ENCODE measurements around the gene ADAMTS9. TPM values are rescaled to one million over a fixed set of nuclear protein-coding genes. Genes with fewer than 3 reads are reported as not detected.
A peak's percentile ranks its signal among the peaks of the same experiment; 100 is the strongest.

ADAMTS9 gene
- total and polyA plus RNA-seq, 2 of the 13 experiments (the other 11 are each of a cell fraction or from before 2014, with no cell fraction given) = 0.02 to 0.09 TPM

- TF ChIP-seq TFDP1 (CRISPR knock-in tag; IDR thresholded peaks at IDR 0.05; ENCODE audit: borderline replicate concordance) = no peak
- TF ChIP-seq ARID5B (CRISPR knock-in tag; IDR thresholded peaks at IDR 0.05) = 0 out of 2 replicates have a peak, but pooled peaks have one; percentile 27
- no peak for TF ChIP-seq RBM22 (optimal IDR thresholded peaks at IDR 0.05; ENCODE audit: low read length)
- TF ChIP-seq ZNF891 (CRISPR knock-in tag; IDR thresholded peaks at IDR 0.05) = no peak
- no peak for TF ChIP-seq ZNF510 (CRISPR knock-in tag; IDR thresholded peaks at IDR 0.05; ENCODE audit: low read depth)
- TF ChIP-seq TCF7 (IDR thresholded peaks at IDR 0.05; ENCODE audit: low read depth) = 0 out of 2 replicates have a peak, but pooled peaks have one; percentile 10
- no peak for TF ChIP-seq PATZ1 (CRISPR knock-in tag; IDR thresholded peaks at IDR 0.05)
- no peak for TF ChIP-seq KLF16 (CRISPR knock-in tag; IDR thresholded peaks at IDR 0.05)
- no peak for TF ChIP-seq TIGD3 (CRISPR knock-in tag; IDR thresholded peaks at IDR 0.05; ENCODE audit: borderline replicate concordance)
- TF ChIP-seq ZNF264 (CRISPR knock-in tag; IDR thresholded peaks at IDR 0.05) = no peak
- TF ChIP-seq PAXIP1 (CRISPR knock-in tag; conservative IDR thresholded peaks at IDR 0.05) = no peak
- TF ChIP-seq ZNF33A (CRISPR knock-in tag; IDR thresholded peaks at IDR 0.05; ENCODE audit: borderline replicate concordance) = no peak
- no peak for TF ChIP-seq ZSCAN9 (CRISPR knock-in tag; IDR thresholded peaks at IDR 0.05; ENCODE audit: borderline replicate concordance)
- no peak for TF ChIP-seq GMEB2 (CRISPR knock-in tag; IDR thresholded peaks at IDR 0.05; ENCODE audit: low read depth)
- TF ChIP-seq ZNF224 (CRISPR knock-in tag; IDR thresholded peaks at IDR 0.05) = no peak
- peak; percentile 36; the same call in 1 of the 2 replicates for TF ChIP-seq RARA (CRISPR knock-in tag; IDR thresholded peaks at IDR 0.05)
Observed at GRCh38 chr3:64552160-64552559, 135.6 kb downstream of the ADAMTS9 start (continued).
